Measurements from ENCODE around the gene KDM4C. TPM values are rescaled to one million over a fixed set of nuclear protein-coding genes. Genes with fewer than 3 reads are reported as not detected.

KDM4C gene
- total RNA-seq, 2 experiments from 2014 or later, result 53.0 to 53.7 TPM

DNA sequence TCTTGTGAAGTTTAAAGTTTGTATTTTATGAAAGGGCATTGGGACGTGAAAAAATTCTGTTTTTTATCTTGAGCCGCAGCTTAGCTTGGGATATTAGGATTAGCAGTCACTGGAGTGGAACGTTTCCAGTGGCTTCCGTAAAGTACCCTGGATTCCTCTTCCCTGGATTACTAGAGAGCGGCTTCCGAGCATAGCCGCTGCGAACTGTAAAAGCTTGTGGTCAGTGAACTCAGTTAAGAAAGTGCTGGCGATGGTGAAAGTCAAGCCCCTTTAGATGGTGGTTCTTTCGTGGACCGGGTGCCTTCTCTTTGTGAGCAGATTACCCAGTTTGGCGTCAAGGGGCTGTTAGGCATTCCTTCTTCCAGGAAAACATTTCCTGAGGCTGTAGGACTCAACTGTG lies 168.1 kb downstream of the KDM4C start:
- peaks cover 26% of the 10 kb centered on the region for H3K4me1 Mint-ChIP-seq
- no peak overlapping the region for H3K4me3 Mint-ChIP-seq
- DNase-seq, result no peak
- peaks cover 23% of the 10 kb centered on the region for H3K36me3 Mint-ChIP-seq (ENCODE audit: low read depth)
- POLR2A ChIA-PET, result no interaction called here
- H3K9me3 Mint-ChIP-seq, result no peaks in the 10 kb centered on the region
- H3K27me3 Mint-ChIP-seq, result no peaks in the 10 kb centered on the region
- CTCF ChIA-PET, result no interaction called here
- no peak overlapping the region for H3K27ac Mint-ChIP-seq

DNA sequence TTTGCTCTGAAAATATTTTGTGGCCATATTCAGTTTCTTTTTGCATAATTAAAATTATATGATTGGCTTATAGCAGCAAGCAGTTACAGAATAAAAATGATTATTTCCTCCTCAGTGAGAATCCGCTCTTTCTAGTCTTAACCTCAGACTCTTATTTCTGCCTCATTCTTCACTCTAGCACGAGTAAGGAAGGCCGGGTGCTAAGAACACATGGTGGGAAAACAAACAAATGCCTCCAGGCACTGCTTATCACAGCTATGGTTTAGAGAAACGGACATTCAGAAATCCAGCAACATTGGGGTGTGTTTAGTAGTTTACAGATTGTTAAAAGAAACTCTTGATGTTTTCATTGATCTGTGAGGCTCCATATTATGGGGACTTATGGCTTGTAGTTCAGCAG lies 168.7 kb downstream of the KDM4C start:
- H3K36me3 Mint-ChIP-seq (ENCODE audit: low read depth), result peaks cover 19% of the 10 kb centered on the region
- no peak overlapping the region for H3K4me3 Mint-ChIP-seq
- CTCF ChIA-PET, result interaction anchor here (0.7 kb wide), 1 partner anchor 430 kb away, joined by 3 read pairs; no protein-coding TSS in a partner anchor
- no peak overlapping the region for H3K27ac Mint-ChIP-seq
- no peaks in the 10 kb centered on the region for H3K27me3 Mint-ChIP-seq
- no peaks in the 10 kb centered on the region for H3K9me3 Mint-ChIP-seq
- POLR2A ChIA-PET, result no interaction called here
- peaks cover 20% of the 10 kb centered on the region for H3K4me1 Mint-ChIP-seq
- no peak for DNase-seq

DNA sequence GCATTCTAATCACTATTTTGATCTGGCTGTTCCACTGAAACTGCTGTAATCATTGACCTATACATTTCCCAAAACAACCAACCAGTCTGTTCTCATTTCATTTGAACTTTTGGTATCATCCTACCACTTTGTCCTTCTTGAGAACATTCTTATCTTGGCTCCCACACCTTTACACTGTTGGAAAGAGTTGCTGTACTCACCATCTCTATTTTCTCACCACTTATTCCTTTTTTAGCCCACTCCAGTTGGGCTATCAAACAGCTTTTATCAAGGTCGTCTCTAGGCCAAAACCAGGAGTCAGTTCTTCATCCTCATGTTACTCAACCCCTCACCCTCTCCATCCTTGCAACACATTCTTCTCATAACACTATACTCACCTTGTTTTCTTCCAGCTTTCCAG lies 170.1 kb downstream of the KDM4C start:
- peaks cover 16% of the 10 kb centered on the region for H3K36me3 Mint-ChIP-seq (ENCODE audit: low read depth)
- H3K27ac Mint-ChIP-seq, result no peak overlapping the region
- DNase-seq, result no peak
- H3K9me3 Mint-ChIP-seq, result no peaks in the 10 kb centered on the region
- no peak overlapping the region for H3K4me3 Mint-ChIP-seq
- H3K4me1 Mint-ChIP-seq, result peaks cover 9% of the 10 kb centered on the region
- POLR2A ChIA-PET, result no interaction called here
- CTCF ChIA-PET, result no interaction called here
- H3K27me3 Mint-ChIP-seq, result no peaks in the 10 kb centered on the region

DNA sequence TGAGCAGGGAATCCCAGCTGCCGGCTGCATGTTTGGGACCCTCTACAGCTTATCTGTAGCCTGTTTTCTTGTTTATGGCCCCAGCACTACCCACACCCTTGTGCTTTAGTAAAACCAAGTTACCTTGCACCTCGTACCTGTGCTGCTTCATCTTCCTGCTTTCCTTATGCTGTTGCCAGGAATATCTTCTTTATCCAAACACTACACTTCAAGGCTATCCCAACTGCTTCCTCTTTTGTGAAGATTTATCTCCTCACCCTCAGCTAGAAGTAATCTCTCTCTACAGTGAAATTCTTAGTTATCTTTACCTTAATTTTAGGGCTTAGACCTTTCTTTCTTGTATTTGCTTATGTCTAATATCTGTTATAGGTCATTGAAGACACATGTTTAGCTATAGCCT lies 171.1 kb downstream of the KDM4C start:
- Mint-ChIP-seq H3K27ac (no peak overlapping the region), H3K9me3 (peaks cover 2% of the 10 kb centered on the region), H3K36me3 (ENCODE audit: low read depth) (peaks cover 15% of the 10 kb centered on the region), H3K4me1 (peaks cover 3% of the 10 kb centered on the region), H3K27me3 (no peaks in the 10 kb centered on the region), H3K4me3 (no peak overlapping the region)
- DNase-seq, result no peak
- POLR2A ChIA-PET, result no interaction called here
- CTCF ChIA-PET, result no interaction called here

- ChIA-PET POLR2A (no interaction called here), CTCF (no interaction called here)
- H3K27ac Mint-ChIP-seq, result no peak overlapping the region
- H3K9me3 Mint-ChIP-seq, result peaks cover 2% of the 10 kb centered on the region
- peaks cover 3% of the 10 kb centered on the region for H3K4me1 Mint-ChIP-seq
- no peak overlapping the region for H3K4me3 Mint-ChIP-seq
- no peaks in the 10 kb centered on the region for H3K27me3 Mint-ChIP-seq
- H3K36me3 Mint-ChIP-seq (ENCODE audit: low read depth), result peaks cover 15% of the 10 kb centered on the region
- DNase-seq, result no peak
These were observed 171.9 kb downstream of the KDM4C start for GRCh38 chr9:6929441-6930215.

- H3K27me3 Mint-ChIP-seq, result no peaks in the 10 kb centered on the region
These were observed 173.1 kb downstream of the KDM4C start for GRCh38 chr9:6930827-6931226.

DNA sequence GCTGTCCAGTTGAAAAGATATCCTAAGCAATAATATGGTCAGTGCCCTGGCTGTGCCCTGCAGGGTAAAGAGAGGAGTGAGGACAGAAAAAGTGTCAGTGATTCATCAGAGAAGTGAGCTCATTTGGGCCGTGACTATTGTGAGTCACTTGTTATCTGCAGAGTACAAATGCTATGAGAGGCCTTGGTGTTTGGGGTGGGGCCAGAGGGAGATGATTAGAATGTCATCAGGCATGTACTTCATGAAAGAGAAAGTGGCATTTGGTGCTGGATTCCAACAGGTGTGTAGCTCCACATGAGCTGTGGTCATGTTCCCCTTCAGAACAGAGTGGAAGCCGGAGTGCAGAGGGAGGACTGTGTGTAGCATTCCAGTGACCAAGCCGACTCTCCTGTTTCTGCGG lies 174.1 kb downstream of the KDM4C start:
- Mint-ChIP-seq H3K27ac (no peak overlapping the region), H3K27me3 (no peaks in the 10 kb centered on the region), H3K36me3 (ENCODE audit: low read depth) (peaks cover 17% of the 10 kb centered on the region), H3K4me1 (peaks cover 3% of the 10 kb centered on the region), H3K9me3 (peaks cover 2% of the 10 kb centered on the region), H3K4me3 (no peak overlapping the region)
- DNase-seq, result no peak
- ChIA-PET POLR2A (interaction anchor here (0.7 kb wide), 1 partner anchor 55 kb away, joined by 3 read pairs; no protein-coding TSS in a partner anchor), CTCF (interaction anchor here (0.6 kb wide), 1 partner anchor 9 kb away, joined by 3 read pairs; no protein-coding TSS in a partner anchor)

More at GRCh38 chr9:6930827-6931226, 173.1 kb downstream of the KDM4C start:
- peaks cover 2% of the 10 kb centered on the region for H3K9me3 Mint-ChIP-seq
- H3K4me3 Mint-ChIP-seq, result no peak overlapping the region
- no peak for DNase-seq
- ChIA-PET POLR2A (no interaction called here), CTCF (no interaction called here)
- H3K36me3 Mint-ChIP-seq (ENCODE audit: low read depth), result peaks cover 17% of the 10 kb centered on the region
- H3K4me1 Mint-ChIP-seq, result peaks cover 3% of the 10 kb centered on the region
- H3K27ac Mint-ChIP-seq, result no peak overlapping the region

DNA sequence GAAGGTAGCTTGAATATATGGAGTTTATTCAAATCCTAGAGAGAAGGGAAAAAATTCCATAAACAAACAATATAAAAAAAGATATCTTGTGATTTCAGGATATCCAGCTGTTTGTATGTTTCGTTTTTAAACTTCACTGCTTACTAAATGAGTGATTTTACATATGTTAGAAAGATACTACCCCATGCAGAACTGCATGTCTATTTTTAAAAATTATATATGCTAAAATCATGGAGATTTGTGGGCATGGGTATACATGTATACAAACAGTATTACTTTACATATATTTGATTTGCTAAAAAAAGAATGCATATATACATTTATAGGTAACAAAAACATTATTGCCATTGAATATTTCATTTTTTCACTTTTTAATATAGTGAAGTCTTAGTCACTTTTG lies 178.3 kb downstream of the KDM4C start:
- CTCF ChIA-PET, result no interaction called here
- peaks cover 8% of the 10 kb centered on the region for H3K36me3 Mint-ChIP-seq (ENCODE audit: low read depth)

DNA sequence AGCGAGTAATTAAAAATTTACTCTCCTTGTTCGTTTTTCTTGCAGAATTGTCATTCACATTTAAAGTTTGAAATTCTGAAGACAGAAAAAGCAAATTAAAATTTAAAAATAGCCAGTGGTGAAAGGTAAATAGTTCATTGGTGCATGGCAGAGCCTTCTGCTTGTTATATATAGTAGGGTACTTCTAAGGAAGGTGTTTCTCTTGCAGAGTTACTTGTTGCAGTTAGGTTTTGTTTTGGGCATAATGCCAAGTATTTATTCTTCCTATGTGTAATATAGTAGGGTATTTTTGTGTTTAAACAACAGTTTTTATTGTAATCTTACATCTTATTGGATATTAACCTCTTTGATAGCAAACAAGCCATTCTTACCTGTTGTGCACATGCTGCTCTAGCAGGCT lies 179.4 kb downstream of the KDM4C start:
- H3K36me3 Mint-ChIP-seq (ENCODE audit: low read depth), result peaks cover 11% of the 10 kb centered on the region
- no peak overlapping the region for H3K4me3 Mint-ChIP-seq
- H3K4me1 Mint-ChIP-seq, result no peaks in the 10 kb centered on the region
- no peak overlapping the region for H3K27ac Mint-ChIP-seq
- no peaks in the 10 kb centered on the region for H3K27me3 Mint-ChIP-seq
- DNase-seq, result no peak
- ChIA-PET POLR2A (no interaction called here), CTCF (no interaction called here)
- H3K9me3 Mint-ChIP-seq, result peaks cover 2% of the 10 kb centered on the region

More for the DNA sequence above, 178.3 kb downstream of the KDM4C start:
- peaks cover 3% of the 10 kb centered on the region for H3K4me1 Mint-ChIP-seq
- POLR2A ChIA-PET, result no interaction called here
- H3K4me3 Mint-ChIP-seq, result no peak overlapping the region
- no peak for DNase-seq
- H3K27me3 Mint-ChIP-seq, result no peaks in the 10 kb centered on the region
- peaks cover 2% of the 10 kb centered on the region for H3K9me3 Mint-ChIP-seq
- H3K27ac Mint-ChIP-seq, result no peak overlapping the region

- no peaks in the 10 kb centered on the region for H3K27me3 Mint-ChIP-seq
- DNase-seq, result no peak
- peaks cover 3% of the 10 kb centered on the region for H3K4me1 Mint-ChIP-seq
- no peak overlapping the region for H3K4me3 Mint-ChIP-seq
- POLR2A ChIA-PET, result interaction anchor here (0.7 kb wide), 1 partner anchor 88 kb away, joined by 3 read pairs; no protein-coding TSS in a partner anchor
- no peak overlapping the region for H3K27ac Mint-ChIP-seq
- CTCF ChIA-PET, result interaction anchor here (0.6 kb wide), 2 partner anchors 56 to 339 kb away, joined by 3 to 4 read pairs; no protein-coding TSS in a partner anchor
- H3K36me3 Mint-ChIP-seq (ENCODE audit: low read depth), result peaks cover 14% of the 10 kb centered on the region
- peaks cover 1% of the 10 kb centered on the region for H3K9me3 Mint-ChIP-seq
These were observed 180.7 kb downstream of the KDM4C start for GRCh38 chr9:6938447-6938846.

- DNase-seq, result no peak
- POLR2A ChIA-PET, result no interaction called here
- CTCF ChIA-PET, result interaction anchor here (0.6 kb wide), 2 partner anchors 43 to 55 kb away, joined by 3 to 6 read pairs; no protein-coding TSS in a partner anchor
- no peaks in the 10 kb centered on the region for H3K9me3 Mint-ChIP-seq
- no peaks in the 10 kb centered on the region for H3K27me3 Mint-ChIP-seq
- H3K4me3 Mint-ChIP-seq, result no peak overlapping the region
- peaks cover 13% of the 10 kb centered on the region for H3K36me3 Mint-ChIP-seq (ENCODE audit: low read depth)
- no peak overlapping the region for H3K27ac Mint-ChIP-seq
- peaks cover 6% of the 10 kb centered on the region for H3K4me1 Mint-ChIP-seq
These were observed 181.1 kb downstream of the KDM4C start for GRCh38 chr9:6938873-6939272.

DNA sequence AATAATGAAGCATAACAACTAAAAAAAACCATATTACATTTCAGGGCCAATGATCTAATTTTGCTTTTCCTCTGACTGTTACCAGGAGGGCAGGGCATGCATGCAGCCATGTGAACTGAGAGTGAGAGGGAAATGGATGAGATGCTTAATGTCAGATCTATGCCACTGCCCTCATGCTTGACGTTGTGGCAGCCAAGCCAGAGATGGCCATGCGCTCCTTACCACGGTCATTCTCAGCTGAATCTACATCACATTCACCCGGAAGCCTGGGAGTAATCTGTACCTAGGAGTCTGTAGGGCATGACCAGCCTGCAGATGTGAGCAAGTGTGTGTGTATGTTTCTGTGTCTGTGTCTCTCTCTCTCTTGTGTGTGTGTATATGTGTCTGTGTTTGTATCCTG lies 183.7 kb downstream of the KDM4C start:
- Mint-ChIP-seq H3K36me3 (ENCODE audit: low read depth) (peaks cover 15% of the 10 kb centered on the region), H3K4me3 (no peak overlapping the region), H3K4me1 (peaks cover 13% of the 10 kb centered on the region), H3K9me3 (no peaks in the 10 kb centered on the region), H3K27ac (no peak overlapping the region), H3K27me3 (no peaks in the 10 kb centered on the region)
- DNase-seq, result no peak
- ChIA-PET POLR2A (no interaction called here), CTCF (interaction anchor here (0.6 kb wide), 1 partner anchor 860 kb away, joined by 5 read pairs; no protein-coding TSS in a partner anchor)

- DNase-seq, result no peak
- POLR2A ChIA-PET, result no interaction called here
- no peak overlapping the region for H3K27ac Mint-ChIP-seq
- H3K4me1 Mint-ChIP-seq, result peaks cover 13% of the 10 kb centered on the region
- H3K4me3 Mint-ChIP-seq, result no peak overlapping the region
- no peaks in the 10 kb centered on the region for H3K9me3 Mint-ChIP-seq
- H3K27me3 Mint-ChIP-seq, result no peaks in the 10 kb centered on the region
- H3K36me3 Mint-ChIP-seq (ENCODE audit: low read depth), result peaks cover 15% of the 10 kb centered on the region
- CTCF ChIA-PET, result interaction anchor here (0.6 kb wide), 1 partner anchor 860 kb away, joined by 5 read pairs; no protein-coding TSS in a partner anchor
These were observed 184.6 kb downstream of the KDM4C start for GRCh38 chr9:6942406-6942805.

DNA sequence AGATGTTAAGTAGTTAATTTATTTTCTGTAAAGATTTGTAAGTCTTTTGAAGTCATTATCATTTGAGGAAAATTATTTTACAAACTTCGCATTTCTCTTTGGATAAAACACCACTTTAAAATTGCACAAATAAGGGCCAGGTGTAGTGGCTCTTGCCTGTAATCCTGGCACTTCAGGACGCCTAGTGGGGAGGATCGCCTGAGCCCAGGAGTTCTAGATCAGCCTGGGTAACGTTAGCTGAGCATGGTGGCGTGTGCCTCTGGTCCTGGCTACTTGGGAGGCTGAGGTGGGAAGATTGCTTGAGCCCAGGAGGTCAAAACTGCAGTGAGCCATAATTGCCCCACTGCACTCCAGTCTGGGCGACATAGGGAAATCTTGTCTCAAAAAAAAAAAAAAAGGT lies 185.5 kb downstream of the KDM4C start:
- H3K4me1 Mint-ChIP-seq, result peaks cover 13% of the 10 kb centered on the region
- H3K9me3 Mint-ChIP-seq, result no peaks in the 10 kb centered on the region
- CTCF ChIA-PET, result no interaction called here

More for the DNA sequence above, 185.5 kb downstream of the KDM4C start:
- Mint-ChIP-seq H3K4me3 (no peak overlapping the region), H3K27ac (no peak overlapping the region), H3K27me3 (no peaks in the 10 kb centered on the region), H3K36me3 (ENCODE audit: low read depth) (peaks cover 20% of the 10 kb centered on the region)
- DNase-seq, result no peak
- POLR2A ChIA-PET, result no interaction called here
